CD14-positive monocyte (primary cell): ENCODE results near the gene UACA. TPM values are rescaled to one million over a fixed set of nuclear protein-coding genes. Genes with fewer than 3 reads are reported as not detected.

Source experiments
- DNase-seq, 3 donors: peaks; one replicate each; pipeline ENCODE4 v3.0.0-alpha.2; 2011 to 2022
- H2AFZ ChIP-seq: 2 replicates; pipeline ENCODE4 v1.6.0; 2012; ENCODE audit warnings: mild to moderate bottlenecking, low read depth, low read length, inconsistent platforms; ENCODE audit not compliant: insufficient read depth, poor library complexity, severe bottlenecking
- H3K27ac ChIP-seq, 2 donors: 1 replicate in 1 of 2; 2 replicates in 1 of 2; pipeline ENCODE4 v1.5.1; 2012 to 2013; ENCODE audit warnings: low read length in 2 of 2, control low read depth in 1 of 2, inconsistent platforms in 1 of 2, low read depth in 1 of 2, mild to moderate bottlenecking in 1 of 2
- H3K27me3 ChIP-seq, 2 donors: one replicate each; pipeline versions ENCODE4 v1.6.0 to v1.6.1; 2011 to 2013; ENCODE audit warnings: low read length in 2 of 2; ENCODE audit not compliant: control insufficient read depth in 2 of 2, insufficient read depth in 2 of 2
- H3K36me3 ChIP-seq, 2 donors: replicated peaks in 1 of 2; 1 replicate in 1 of 2; 2 replicates in 1 of 2; pipeline versions ENCODE4 v1.5.1 to v1.6.1; 2012 to 2013; ENCODE audit warnings: low read length in 2 of 2, control low read depth in 1 of 2, inconsistent platforms in 1 of 2, mild to moderate bottlenecking in 1 of 2; ENCODE audit not compliant: insufficient read depth in 2 of 2, control insufficient read depth in 1 of 2
- H3K4me1 ChIP-seq, 2 donors: 1 replicate in 1 of 2; 2 replicates in 1 of 2; pipeline versions ENCODE4 v1.5.1 to v1.6.1; 2012 to 2013; ENCODE audit warnings: low read length in 2 of 2, control low read depth in 1 of 2, inconsistent platforms in 1 of 2, mild to moderate bottlenecking in 1 of 2, moderate library complexity in 1 of 2; ENCODE audit not compliant: insufficient read depth in 2 of 2, control insufficient read depth in 1 of 2
- H3K4me2 ChIP-seq: replicated peaks from 2 replicates; pipeline ENCODE3; 2012; ENCODE audit warnings: low read length, moderate library complexity, mild to moderate bottlenecking; ENCODE audit not compliant: poor library complexity, severe bottlenecking; ENCODE audit errors: extremely low read depth
- H3K4me3 ChIP-seq, 3 experiments: fragments of 200-600 bp in 1 of 3; sonication (generic) in 1 of 3; replicated peaks in 1 of 3; 1 replicate in 2 of 3; 2 replicates in 1 of 3; pipeline ENCODE4 v1.5.1; 2011 to 2013; ENCODE audit warnings: low read length in 3 of 3, mild to moderate bottlenecking in 3 of 3, control low read depth in 2 of 3, low read depth in 2 of 3, inconsistent platforms in 1 of 3, moderate library complexity in 1 of 3
- H3K79me2 ChIP-seq: 2 replicates; pipeline ENCODE4 v1.6.0; 2012; ENCODE audit warnings: mild to moderate bottlenecking, control low read depth, inconsistent platforms, low read length, moderate library complexity; ENCODE audit not compliant: insufficient read depth
- H3K9ac ChIP-seq: 2 replicates; pipeline ENCODE4 v1.6.0; 2017; ENCODE audit warnings: low read length, mild to moderate bottlenecking; ENCODE audit not compliant: insufficient read depth, poor library complexity, severe bottlenecking
- H3K9me3 ChIP-seq, 2 donors: replicated peaks in 1 of 2; 1 replicate in 1 of 2; 2 replicates in 1 of 2; pipeline versions ENCODE4 v1.5.1 to v1.6.1; 2012 to 2013; ENCODE audit warnings: low read length in 2 of 2, control low read depth in 1 of 2; ENCODE audit not compliant: control insufficient read depth in 1 of 2, insufficient read depth in 1 of 2
- H4K20me1 ChIP-seq: 2 replicates; pipeline ENCODE4 v1.6.0; 2012; ENCODE audit warnings: mild to moderate bottlenecking, low read length, control low read depth, moderate library complexity; ENCODE audit not compliant: insufficient read depth
- H3K27ac Mint-ChIP-seq, 7 donors: one replicate each; pipeline ENCODE4 v1.8.0; 2020; ENCODE audit warnings: mild to moderate bottlenecking in 7 of 7, mixed read lengths in 7 of 7, moderate library complexity in 6 of 7, inconsistent platforms in 2 of 7
- H3K27me3 Mint-ChIP-seq, 3 donors: one replicate each; pipeline ENCODE4 v1.8.0; 2021 to 2022; ENCODE audit warnings: low read depth in 3 of 3, mild to moderate bottlenecking in 3 of 3, mixed read lengths in 3 of 3, moderate library complexity in 3 of 3, inconsistent platforms in 1 of 3
- H3K36me3 Mint-ChIP-seq, 2 donors: one replicate each; pipeline ENCODE4 v1.8.0; 2020; ENCODE audit warnings: mixed read lengths in 2 of 2, inconsistent platforms in 1 of 2, mild to moderate bottlenecking in 1 of 2
- H3K4me1 Mint-ChIP-seq: one replicate; pipeline ENCODE4 v1.8.0; 2020; ENCODE audit warnings: mild to moderate bottlenecking, mixed read lengths
- H3K4me3 Mint-ChIP-seq, 2 donors: one replicate each; pipeline ENCODE4 v1.8.0; 2020; ENCODE audit warnings: mild to moderate bottlenecking in 2 of 2, mixed read lengths in 2 of 2, moderate library complexity in 1 of 2
- H3K9me3 Mint-ChIP-seq, 7 donors: one replicate each; pipeline ENCODE4 v1.8.0; 2020 to 2022; ENCODE audit warnings: mixed read lengths in 7 of 7, mild to moderate bottlenecking in 6 of 7, moderate library complexity in 6 of 7, inconsistent platforms in 2 of 7
- WGBS: methylation state at CpG from one replicate; pipeline ENCODE4 v1.1.5; 2013; ENCODE audit warnings: missing lambda C conversion rate; ENCODE audit not compliant: insufficient coverage; 5-methylcytosine and 5-hydroxymethylcytosine counted together
- intact Hi-C, 2 donors: fragments of 100-400 bp; cut with micrococcal nuclease; formaldehyde crosslinking; loops; one replicate each; pipeline versions ENCODE4 v1.15.0 to v1.15.1; 2023
- polyA plus RNA-seq, 3 donors: library from polyadenylated mRNA; depleted of rRNA in 1 of 3; unstranded in 2 of 3; stranded (reverse) in 1 of 3; fragments of 300-500 nt in 2 of 3; fragments of >200 nt in 1 of 3; fragmentation: Illumina TruSeq in 2 of 3; gene quantifications; 1 replicate in 2 of 3; 2 replicates in 1 of 3; pipeline ENCODE4 v1.2.3, GENCODE V29; 2012 to 2021
- TF ChIP-seq, protein P1 (sequence below): fragments of 200-600 bp; IDR thresholded peaks from one replicate; pipeline ENCODE4 v1.8.0; 2022; ENCODE audit warnings: antibody characterized with exemption, mild to moderate bottlenecking

Gene UACA
- polyA plus RNA-seq, 3 donors = 1.7 to 3.1 (median 2.4) TPM

DNA sequence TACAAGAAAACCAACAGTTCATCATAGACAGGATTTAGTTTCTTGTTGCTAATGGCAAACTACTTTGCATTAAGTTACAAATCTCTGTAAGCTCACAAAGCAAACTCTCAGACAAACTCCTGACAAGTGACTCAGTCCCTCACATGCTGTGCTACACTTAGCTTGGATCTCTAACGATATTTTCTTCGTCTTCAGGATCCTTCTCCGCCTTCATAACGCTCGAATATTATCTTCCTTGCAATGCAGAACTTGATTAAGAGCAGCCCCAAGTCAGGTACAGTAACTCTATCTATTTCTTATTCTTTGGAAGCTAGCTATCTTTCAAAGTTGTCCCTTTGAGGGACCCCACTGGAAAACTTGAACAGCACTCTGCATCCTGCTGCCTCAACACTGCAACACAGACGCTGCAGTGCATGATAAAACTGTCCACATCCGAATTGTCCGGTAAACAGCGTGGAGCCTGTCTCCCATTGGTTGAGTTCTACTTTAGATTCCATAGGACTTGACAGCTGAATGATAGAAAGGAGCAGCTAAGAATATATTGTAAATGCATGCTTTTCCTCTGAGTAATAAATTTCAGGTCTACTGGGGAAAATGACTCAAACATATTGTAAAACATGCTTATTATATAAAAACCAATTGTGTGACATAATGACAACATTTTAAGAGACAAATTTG is 61.3 kb downstream of the UACA start:
- Mint-ChIP-seq H3K4me3 (no peak overlapping the region), H3K9me3 (no peaks in the 10 kb centered on the region)
- no peak overlapping the region for H3K9ac ChIP-seq

DNA sequence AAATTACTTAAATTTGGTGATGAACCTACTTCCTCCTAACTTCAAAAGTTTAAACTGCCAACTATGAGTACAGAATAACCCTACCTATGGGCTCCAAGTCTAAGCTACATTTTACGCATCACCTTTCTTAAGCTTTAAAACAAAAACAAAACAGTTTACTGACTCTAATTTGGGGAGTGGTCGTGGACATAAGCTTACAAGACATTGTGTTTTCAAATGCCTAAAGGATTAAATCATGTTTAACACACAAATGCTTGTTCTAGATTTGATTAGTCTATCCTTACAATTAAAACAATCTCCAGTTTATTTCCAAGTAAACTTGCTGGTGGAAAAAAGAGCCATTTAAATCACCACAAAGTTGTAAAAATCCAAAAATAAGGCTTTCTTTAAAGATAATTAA is 62.2 kb downstream of the UACA start:
- Mint-ChIP-seq H3K9me3 (no peaks in the 10 kb centered on the region), H3K27me3 (peaks cover 5 to 13% (median 7%) of the 10 kb centered on the region in 3 donors), H3K4me1 (no peaks in the 10 kb centered on the region), H3K27ac (no peak overlapping the region), H3K4me3 (peak overlapping the region in 1 of 2 donors; percentile 20), H3K36me3 (no peaks in the 10 kb centered on the region)
- TF ChIP-seq, protein P1, sequence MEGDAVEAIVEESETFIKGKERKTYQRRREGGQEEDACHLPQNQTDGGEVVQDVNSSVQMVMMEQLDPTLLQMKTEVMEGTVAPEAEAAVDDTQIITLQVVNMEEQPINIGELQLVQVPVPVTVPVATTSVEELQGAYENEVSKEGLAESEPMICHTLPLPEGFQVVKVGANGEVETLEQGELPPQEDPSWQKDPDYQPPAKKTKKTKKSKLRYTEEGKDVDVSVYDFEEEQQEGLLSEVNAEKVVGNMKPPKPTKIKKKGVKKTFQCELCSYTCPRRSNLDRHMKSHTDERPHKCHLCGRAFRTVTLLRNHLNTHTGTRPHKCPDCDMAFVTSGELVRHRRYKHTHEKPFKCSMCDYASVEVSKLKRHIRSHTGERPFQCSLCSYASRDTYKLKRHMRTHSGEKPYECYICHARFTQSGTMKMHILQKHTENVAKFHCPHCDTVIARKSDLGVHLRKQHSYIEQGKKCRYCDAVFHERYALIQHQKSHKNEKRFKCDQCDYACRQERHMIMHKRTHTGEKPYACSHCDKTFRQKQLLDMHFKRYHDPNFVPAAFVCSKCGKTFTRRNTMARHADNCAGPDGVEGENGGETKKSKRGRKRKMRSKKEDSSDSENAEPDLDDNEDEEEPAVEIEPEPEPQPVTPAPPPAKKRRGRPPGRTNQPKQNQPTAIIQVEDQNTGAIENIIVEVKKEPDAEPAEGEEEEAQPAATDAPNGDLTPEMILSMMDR = no peak
- intact Hi-C loops = no loop called here
- no peak overlapping the region for H3K4me2 ChIP-seq
- peaks cover 7 to 10% of the 10 kb centered on the region in 2 donors for H3K27me3 ChIP-seq
- no peaks in the 10 kb centered on the region for H3K4me1 ChIP-seq
- no peak overlapping the region for H3K27ac ChIP-seq
- no peaks in the 10 kb centered on the region for H3K79me2 ChIP-seq
- no CpG with 5 or more reads among the region's 2 CpGs for WGBS
- DNase-seq = no peak
- H4K20me1 ChIP-seq = no peaks in the 10 kb centered on the region
- no peak overlapping the region for H2AFZ ChIP-seq
- no peak overlapping the region for H3K9ac ChIP-seq
- no peaks in the 10 kb centered on the region for H3K9me3 ChIP-seq
- H3K36me3 ChIP-seq = no peaks in the 10 kb centered on the region
- no peak overlapping the region for H3K4me3 ChIP-seq

More for the DNA sequence above, 61.3 kb downstream of the UACA start:
- Histone ChIP-seq H3K36me3 (no peaks in the 10 kb centered on the region), H3K79me2 (no peaks in the 10 kb centered on the region), H3K4me3 (no peak overlapping the region), H3K4me2 (no peak overlapping the region), H4K20me1 (no peaks in the 10 kb centered on the region), H3K27ac (no peak overlapping the region), H3K4me1 (no peaks in the 10 kb centered on the region), H3K9me3 (no peaks in the 10 kb centered on the region), H3K27me3 (peaks cover 7 to 13% of the 10 kb centered on the region in 2 donors), H2AFZ (no peak overlapping the region)
- 95% methylated on average over 9 of the region's 9 CpGs for WGBS
- TF ChIP-seq, protein P1 = no peak
- peaks cover 5 to 17% (median 10%) of the 10 kb centered on the region in 3 donors for H3K27me3 Mint-ChIP-seq
- H3K4me1 Mint-ChIP-seq = no peaks in the 10 kb centered on the region
- no peaks in the 10 kb centered on the region for H3K36me3 Mint-ChIP-seq
- intact Hi-C loops = no loop called here
- H3K27ac Mint-ChIP-seq = no peak overlapping the region
- DNase-seq = no peak
